Liver (tissue), 9 donors: Measurements from ENCODE around the gene ERI2. TPM values are rescaled to one million over a fixed set of nuclear protein-coding genes. Genes with fewer than 3 reads are reported as not detected.
A peak's percentile ranks its signal among the peaks of the same experiment; 100 is the strongest.
"Not testable (repeated sequence)": the region's sequence is repeated elsewhere in the genome, so short reads cannot be mapped to it uniquely, and the experiment has no call there.

Experiments used
- DNase-seq: peaks from one replicate; pipeline ENCODE4 v3.0.0-alpha.2; 2017; ENCODE audit warnings: low spot score
- H3K27ac ChIP-seq, 2 donors: one replicate each; pipeline ENCODE4 v1.7.0; 2013; ENCODE audit warnings: inconsistent platforms in 2 of 2, low read length in 2 of 2, control low read depth in 1 of 2, low read depth in 1 of 2, mild to moderate bottlenecking in 1 of 2
- H3K27me3 ChIP-seq, 4 donors: one replicate each; pipeline versions ENCODE4 v1.6.1 to v1.7.0; 2013; ENCODE audit warnings: low read length in 3 of 4, inconsistent platforms in 1 of 4, mild to moderate bottlenecking in 1 of 4, moderate library complexity in 1 of 4; ENCODE audit not compliant: control insufficient read depth in 4 of 4, insufficient read depth in 4 of 4
- H3K36me3 ChIP-seq, 4 donors: one replicate each; pipeline versions ENCODE4 v1.6.1 to v1.7.0; 2013; ENCODE audit warnings: low read length in 3 of 4, mild to moderate bottlenecking in 3 of 4, low read depth in 1 of 4, moderate library complexity in 1 of 4; ENCODE audit not compliant: control insufficient read depth in 4 of 4, insufficient read depth in 3 of 4
- H3K4me1 ChIP-seq, 4 donors: one replicate each; pipeline versions ENCODE4 v1.6.1 to v1.7.0; 2013; ENCODE audit warnings: low read length in 3 of 4, mild to moderate bottlenecking in 3 of 4, moderate library complexity in 1 of 4; ENCODE audit not compliant: control insufficient read depth in 4 of 4, insufficient read depth in 4 of 4
- H3K4me3 ChIP-seq, 3 donors: one replicate each; pipeline versions ENCODE4 v1.6.1 to v1.7.0; 2013; ENCODE audit warnings: low read length in 3 of 3, control low read depth in 1 of 3, low read depth in 1 of 3, mild to moderate bottlenecking in 1 of 3
- H3K9ac ChIP-seq, 2 donors: one replicate each; pipeline ENCODE4 v1.7.0; 2013; ENCODE audit warnings: low read length in 2 of 2, mild to moderate bottlenecking in 2 of 2, moderate library complexity in 2 of 2, control low read depth in 1 of 2, low read depth in 1 of 2
- H3K9me3 ChIP-seq, 4 donors: one replicate each; pipeline versions ENCODE4 v1.6.1 to v1.7.0; 2013; ENCODE audit warnings: low read length in 3 of 4; ENCODE audit not compliant: control insufficient read depth in 4 of 4
- ATF3 ChIP-seq: IDR thresholded peaks from 2 replicates; pipeline ENCODE4 v1.6.1; 2016; ENCODE audit warnings: antibody characterized with exemption
- CTCF ChIP-seq: fragments of 150-350 bp; IDR thresholded peaks from 2 replicates; pipeline ENCODE4 v1.5.1; 2017; ENCODE audit warnings: improper control_type of control experiment, low read depth, low read length; ENCODE audit not compliant: missing input control
- EGR1 ChIP-seq, 2 donors: IDR thresholded peaks; 2 replicates each; pipeline ENCODE4 v1.6.1; 2016 to 2018; ENCODE audit warnings: antibody characterized with exemption in 2 of 2, low read depth in 2 of 2
- FOXA1 ChIP-seq: IDR thresholded peaks from 2 replicates; pipeline ENCODE4 v1.6.1; 2016; ENCODE audit warnings: antibody characterized with exemption
- FOXA2 ChIP-seq: IDR thresholded peaks from 2 replicates; pipeline ENCODE4 v1.6.1; 2016; ENCODE audit warnings: antibody characterized with exemption
- GABPA ChIP-seq, 2 donors: IDR thresholded peaks in 1 of 2; conservative IDR thresholded peaks in 1 of 2; 2 replicates each; pipeline ENCODE4 v1.6.1; 2016; ENCODE audit warnings: antibody characterized with exemption in 2 of 2, mild to moderate bottlenecking in 1 of 2, moderate library complexity in 1 of 2
- HNF4A ChIP-seq, 2 donors: conservative IDR thresholded peaks; 2 replicates each; pipeline ENCODE4 v1.6.1; 2016; ENCODE audit warnings: antibody characterized with exemption in 2 of 2, mild to moderate bottlenecking in 2 of 2
- HNF4G ChIP-seq: IDR thresholded peaks from 2 replicates; pipeline ENCODE4 v1.6.1; 2016; ENCODE audit warnings: antibody characterized with exemption
- JUND ChIP-seq, 2 donors: IDR thresholded peaks; 2 replicates each; pipeline ENCODE4 v1.6.1; 2016; ENCODE audit warnings: antibody characterized with exemption in 2 of 2
- MAX ChIP-seq: IDR thresholded peaks from 2 replicates; pipeline ENCODE4 v1.6.1; 2016; ENCODE audit warnings: antibody characterized with exemption
- NR2F2 ChIP-seq: IDR thresholded peaks from 2 replicates; pipeline ENCODE4 v1.6.1; 2016; ENCODE audit warnings: antibody characterized with exemption
- RAD21 ChIP-seq, 2 donors: IDR thresholded peaks; 2 replicates each; pipeline ENCODE4 v1.6.1; 2016; ENCODE audit warnings: antibody characterized with exemption in 2 of 2, mild to moderate bottlenecking in 2 of 2
- REST ChIP-seq: IDR thresholded peaks from 2 replicates; pipeline ENCODE4 v1.6.1; 2016; ENCODE audit warnings: antibody characterized with exemption, mild to moderate bottlenecking
- RXRA ChIP-seq, 2 donors: IDR thresholded peaks; 2 replicates each; pipeline ENCODE4 v1.6.1; 2017 to 2018; ENCODE audit warnings: antibody characterized with exemption in 2 of 2, mild to moderate bottlenecking in 1 of 2
- SP1 ChIP-seq: IDR thresholded peaks from 2 replicates; pipeline ENCODE4 v1.6.1; 2018; ENCODE audit warnings: antibody characterized with exemption, mild to moderate bottlenecking
- TAF1 ChIP-seq: conservative IDR thresholded peaks from 2 replicates; pipeline ENCODE4 v1.6.1; 2016; ENCODE audit warnings: antibody characterized with exemption, mild to moderate bottlenecking
- YY1 ChIP-seq: IDR thresholded peaks from 2 replicates; pipeline ENCODE4 v1.6.1; 2016; ENCODE audit warnings: antibody characterized with exemption, mild to moderate bottlenecking
- ZBTB33 ChIP-seq: IDR thresholded peaks from 2 replicates; pipeline ENCODE4 v1.6.1; 2016; ENCODE audit warnings: antibody characterized with exemption
- whole genome bisulfite sequencing: extraction: QIAGEN DNeasy Blood & Tissue Kit; methylation state at CpG from one replicate; pipeline ENCODE4 v1.1.7; 2013; 5-methylcytosine and 5-hydroxymethylcytosine counted together
- polyA plus RNA-seq, 2 donors: library from polyadenylated mRNA; stranded (reverse) in 1 of 2; unstranded in 1 of 2; fragments of 200-250 nt in 1 of 2; fragments of >200 nt in 1 of 2; fragmentation: Nextera tagmentation in 1 of 2; extraction: Ambion mirVana in 1 of 2; gene quantifications; one replicate each; pipeline versions ENCODE4 v1.2.1 to v1.2.3, GENCODE V29; 2013 to 2015
- total RNA-seq, 2 donors: library from RNA; depleted of rRNA; stranded (reverse); fragments of >200 nt; gene quantifications; one replicate each; pipeline ENCODE4 v1.2.3, GENCODE V29; 2014
- donor health status: healthy.
- donor health status: healthy.
- donor health status: healthy.
- donor health status: healthy.
- donor health status: healthy.

ERI2 gene
- total and polyA plus RNA-seq, 4 donors: 8.8 to 79.1 (median 19.1) TPM

GRCh38 chr16:20807862-20808261 lies 1.6 kb upstream of the ERI2 start:
- no peak for DNase-seq
- Histone ChIP-seq H3K36me3 (no peaks in the 10 kb centered on the region), H3K27ac (no peak overlapping the region), H3K9me3 (no peaks in the 10 kb centered on the region), H3K27me3 (no peaks in the 10 kb centered on the region), H3K4me3 (no peak overlapping the region), H3K4me1 (peaks cover 9 to 33% (median 24%) of the 10 kb centered on the region in 4 donors), H3K9ac (no peak overlapping the region)
- TF ChIP-seq HNF4A (conservative IDR thresholded peaks at IDR 0.05): no peak
- TF ChIP-seq FOXA1: no peak
- no peak for TF ChIP-seq FOXA2
- no peak for TF ChIP-seq EGR1 (IDR thresholded peaks at IDR 0.05; ENCODE audit: low read depth in 2 of 2)
- WGBS: 89% methylated on average over 11 of the region's 11 CpGs

GRCh38 chr16:20805684-20806167 lies 546 bp downstream of the ERI2 start:
- H3K27ac ChIP-seq: peak overlapping the region; percentile 82 to 88
- H3K4me3 ChIP-seq: peak overlapping the region; percentile 77 to 90 (median 87)
- 5% methylated on average over 12 of the region's 12 CpGs for WGBS
- peaks cover 9 to 33% (median 24%) of the 10 kb centered on the region in 4 donors for H3K4me1 ChIP-seq
- H3K9ac ChIP-seq: peak overlapping the region; percentile 52 to 82
- not testable (repeated sequence) for DNase-seq, H3K9me3 ChIP-seq, H3K27me3 ChIP-seq, H3K36me3 ChIP-seq

- 43% methylated on average over 7 of the region's 7 CpGs for WGBS
- no peak for DNase-seq
- H3K36me3 ChIP-seq: peaks cover 0 to 10% (median 7%) of the 10 kb centered on the region in 4 donors
- H3K9me3 ChIP-seq: no peaks in the 10 kb centered on the region
- H3K27ac ChIP-seq: peak overlapping the region; percentile 23 to 61
- peak overlapping the region in 1 of 2 donors; percentile 17 for H3K9ac ChIP-seq
- peaks cover 9 to 33% (median 24%) of the 10 kb centered on the region in 4 donors for H3K4me1 ChIP-seq
- H3K4me3 ChIP-seq: no peak overlapping the region
- no peaks in the 10 kb centered on the region for H3K27me3 ChIP-seq
- TF ChIP-seq RXRA (IDR thresholded peaks at IDR 0.05): peak; percentile 37 to 64
- no peak for TF ChIP-seq RAD21 (IDR thresholded peaks at IDR 0.05)
- TF ChIP-seq SP1: peak; percentile 71
- peak; percentile 78 to 81 for TF ChIP-seq HNF4A (conservative IDR thresholded peaks at IDR 0.05)
- no peak for TF ChIP-seq ATF3
- TF ChIP-seq FOXA2: no peak
- peak; percentile 53 for TF ChIP-seq YY1
- no peak for TF ChIP-seq EGR1 (IDR thresholded peaks at IDR 0.05; ENCODE audit: low read depth in 2 of 2)
- TF ChIP-seq JUND (IDR thresholded peaks at IDR 0.05): peak; percentile 24 to 32
- TF ChIP-seq MAX: peak; percentile 39
- no peak for TF ChIP-seq ZBTB33
- TF ChIP-seq GABPA (IDR thresholded peaks at IDR 0.05 in 1 of 2, conservative IDR thresholded peaks at IDR 0.05 in 1 of 2): peak in 1 of 2 donors; percentile 50
- peak; percentile 24 for TF ChIP-seq REST
- TF ChIP-seq HNF4G: peak; percentile 60
- TF ChIP-seq TAF1: no peak
- TF ChIP-seq NR2F2: no peak
- no peak for TF ChIP-seq CTCF
- TF ChIP-seq FOXA1: no peak
Measured at GRCh38 chr16:20803561-20804214, 2.6 kb downstream of the ERI2 start.
